NB4 (cell line): ENCODE data around the gene POLR2E.

Experiments
- DNase-seq: peaks from one replicate; pipeline ENCODE4 v3.0.0; 2010; ENCODE audit warnings: low read depth
- H3K4me3 ChIP-seq: one replicate; pipeline ENCODE4 v1.5.1; 2011; ENCODE audit warnings: mild to moderate bottlenecking, low read depth, low read length, moderate library complexity
- MYC ChIP-seq: IDR thresholded peaks from 2 replicates; pipeline ENCODE4 v1.6.1; 2011; ENCODE audit warnings: low read depth, low read length
- POLR2A ChIP-seq: IDR thresholded peaks from 2 replicates; pipeline ENCODE4 v1.6.1; 2011; ENCODE audit warnings: mild to moderate bottlenecking; ENCODE audit not compliant: insufficient read length; ENCODE audit errors: extremely low read depth
- TF ChIP-seq, protein P1 (sequence below): IDR thresholded peaks from one replicate; pipeline ENCODE4 v1.5.1; 2012; ENCODE audit warnings: low read depth, low read length
- TF ChIP-seq, protein P2 (sequence below): IDR thresholded peaks from 2 replicates; pipeline ENCODE4 v1.6.1; 2011; ENCODE audit warnings: low read depth, low read length

The POLR2E gene

DNA sequence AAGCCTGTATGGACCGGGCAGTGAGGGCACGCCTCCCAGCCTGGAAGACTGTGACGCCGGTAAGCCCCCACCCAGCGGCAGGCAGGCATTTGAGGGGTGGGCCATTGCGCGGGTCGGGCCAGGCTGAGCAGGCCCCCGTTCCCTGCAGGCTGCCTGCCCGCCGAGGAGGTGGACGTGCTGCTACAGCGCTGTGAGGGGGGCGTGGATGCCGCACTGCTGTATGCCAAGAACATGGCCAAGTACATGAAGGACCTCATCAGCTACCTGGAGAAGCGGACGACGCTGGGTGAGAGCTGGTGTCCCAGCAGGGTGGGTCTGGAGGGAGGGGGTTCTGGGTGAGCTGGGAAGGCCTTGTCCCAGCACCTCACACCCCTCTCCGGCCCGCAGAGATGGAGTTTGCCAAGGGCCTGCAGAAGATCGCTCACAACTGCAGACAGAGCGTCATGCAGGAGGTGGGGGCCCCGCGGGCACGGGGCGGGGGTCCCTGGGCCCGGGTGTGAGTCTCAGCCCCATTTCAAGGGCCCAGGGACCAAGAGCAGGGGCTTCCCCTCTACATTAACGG is 21.1 kb downstream of the POLR2E start:
- DNase-seq, result no peak
- TF ChIP-seq MYC, result no peak
- TF ChIP-seq, protein P1, sequence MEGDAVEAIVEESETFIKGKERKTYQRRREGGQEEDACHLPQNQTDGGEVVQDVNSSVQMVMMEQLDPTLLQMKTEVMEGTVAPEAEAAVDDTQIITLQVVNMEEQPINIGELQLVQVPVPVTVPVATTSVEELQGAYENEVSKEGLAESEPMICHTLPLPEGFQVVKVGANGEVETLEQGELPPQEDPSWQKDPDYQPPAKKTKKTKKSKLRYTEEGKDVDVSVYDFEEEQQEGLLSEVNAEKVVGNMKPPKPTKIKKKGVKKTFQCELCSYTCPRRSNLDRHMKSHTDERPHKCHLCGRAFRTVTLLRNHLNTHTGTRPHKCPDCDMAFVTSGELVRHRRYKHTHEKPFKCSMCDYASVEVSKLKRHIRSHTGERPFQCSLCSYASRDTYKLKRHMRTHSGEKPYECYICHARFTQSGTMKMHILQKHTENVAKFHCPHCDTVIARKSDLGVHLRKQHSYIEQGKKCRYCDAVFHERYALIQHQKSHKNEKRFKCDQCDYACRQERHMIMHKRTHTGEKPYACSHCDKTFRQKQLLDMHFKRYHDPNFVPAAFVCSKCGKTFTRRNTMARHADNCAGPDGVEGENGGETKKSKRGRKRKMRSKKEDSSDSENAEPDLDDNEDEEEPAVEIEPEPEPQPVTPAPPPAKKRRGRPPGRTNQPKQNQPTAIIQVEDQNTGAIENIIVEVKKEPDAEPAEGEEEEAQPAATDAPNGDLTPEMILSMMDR, result no peak
- TF ChIP-seq POLR2A, result no peak
- TF ChIP-seq, protein P2, sequence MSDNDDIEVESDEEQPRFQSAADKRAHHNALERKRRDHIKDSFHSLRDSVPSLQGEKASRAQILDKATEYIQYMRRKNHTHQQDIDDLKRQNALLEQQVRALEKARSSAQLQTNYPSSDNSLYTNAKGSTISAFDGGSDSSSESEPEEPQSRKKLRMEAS, result no peak
- no peak overlapping the region for H3K4me3 ChIP-seq

DNA sequence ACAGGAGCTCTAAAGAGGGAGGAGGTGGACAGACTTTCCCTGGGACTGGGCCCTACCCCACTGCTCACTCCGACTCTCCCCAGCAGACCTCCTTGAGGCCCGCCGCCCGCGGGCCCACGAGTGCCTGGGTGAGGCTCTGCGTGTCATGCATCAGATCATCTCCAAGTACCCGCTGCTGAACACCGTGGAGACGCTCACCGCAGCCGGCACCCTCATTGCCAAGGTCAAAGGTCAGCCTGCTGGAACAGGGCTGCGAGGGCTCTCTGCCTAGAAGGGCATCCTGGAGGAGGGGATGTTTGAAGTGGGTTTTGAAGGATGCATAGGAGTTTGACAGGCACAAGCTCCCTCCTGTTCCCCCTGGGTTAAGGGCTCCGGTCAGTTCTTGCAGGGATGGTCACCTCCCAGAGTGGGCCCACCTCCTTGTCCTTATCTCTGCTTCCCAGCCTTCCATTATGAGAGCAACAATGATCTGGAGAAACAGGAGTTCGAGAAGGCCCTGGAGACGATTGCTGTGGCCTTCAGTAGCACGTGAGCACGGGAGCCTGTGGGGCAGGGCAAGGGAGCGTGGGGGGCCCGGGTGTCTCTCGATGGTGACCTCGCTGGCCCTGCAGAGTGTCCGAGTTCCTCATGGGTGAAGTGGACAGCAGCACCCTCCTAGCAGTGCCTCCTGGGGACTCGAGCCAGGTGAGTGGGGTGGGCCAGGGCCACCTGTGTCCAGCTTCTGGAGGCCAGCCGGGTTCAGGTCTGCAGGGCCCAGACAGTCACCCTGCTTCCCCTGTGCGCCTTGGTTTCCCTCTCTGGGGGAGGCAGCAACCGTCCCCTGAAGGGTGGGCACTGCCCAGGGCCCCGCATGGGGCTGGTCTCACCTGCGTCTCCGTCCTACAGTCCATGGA is 21.9 kb downstream of the POLR2E start:
- TF ChIP-seq, protein P1, result no peak
- TF ChIP-seq MYC, result no peak
- TF ChIP-seq, protein P2, result no peak
- TF ChIP-seq POLR2A, result no peak
- no peak overlapping the region for H3K4me3 ChIP-seq
- no peak for DNase-seq

DNA sequence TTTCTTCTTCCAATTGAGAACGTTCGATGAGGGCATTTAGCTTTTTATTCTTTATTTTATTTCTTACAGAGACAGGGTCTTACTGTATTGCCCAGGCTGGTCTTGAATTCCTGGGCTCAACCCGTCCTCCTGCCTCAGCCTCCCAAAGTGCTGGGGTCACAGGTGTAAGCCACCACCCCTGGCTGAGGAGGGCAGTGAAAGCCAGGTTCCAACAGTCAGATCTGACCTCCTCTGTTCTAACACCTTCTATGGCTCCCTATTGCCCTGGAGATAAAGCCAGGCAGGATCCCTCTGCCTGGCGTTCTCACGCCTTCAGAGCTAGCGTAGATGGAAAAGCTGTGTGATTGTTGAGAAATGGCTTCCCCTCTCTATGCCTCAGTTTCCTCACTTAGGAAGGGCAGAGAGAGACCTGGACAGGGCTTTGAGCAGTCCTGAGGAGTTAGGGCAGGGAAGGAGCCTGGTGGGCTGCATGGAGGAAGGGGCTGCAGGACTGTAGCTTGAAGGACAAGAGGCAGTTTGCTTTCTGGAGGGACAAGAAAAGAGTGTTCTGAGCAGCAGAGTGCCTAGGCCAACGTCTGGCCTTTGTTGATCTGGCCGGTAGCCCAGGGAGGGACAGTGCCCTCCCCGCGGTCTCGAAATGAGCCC is 22.7 kb downstream of the POLR2E start:
- TF ChIP-seq, protein P2, result no peak
- TF ChIP-seq, protein P1, result no peak
- no peak for TF ChIP-seq MYC
- no peak for TF ChIP-seq POLR2A
- no peak for DNase-seq
- no peak overlapping the region for H3K4me3 ChIP-seq

DNA sequence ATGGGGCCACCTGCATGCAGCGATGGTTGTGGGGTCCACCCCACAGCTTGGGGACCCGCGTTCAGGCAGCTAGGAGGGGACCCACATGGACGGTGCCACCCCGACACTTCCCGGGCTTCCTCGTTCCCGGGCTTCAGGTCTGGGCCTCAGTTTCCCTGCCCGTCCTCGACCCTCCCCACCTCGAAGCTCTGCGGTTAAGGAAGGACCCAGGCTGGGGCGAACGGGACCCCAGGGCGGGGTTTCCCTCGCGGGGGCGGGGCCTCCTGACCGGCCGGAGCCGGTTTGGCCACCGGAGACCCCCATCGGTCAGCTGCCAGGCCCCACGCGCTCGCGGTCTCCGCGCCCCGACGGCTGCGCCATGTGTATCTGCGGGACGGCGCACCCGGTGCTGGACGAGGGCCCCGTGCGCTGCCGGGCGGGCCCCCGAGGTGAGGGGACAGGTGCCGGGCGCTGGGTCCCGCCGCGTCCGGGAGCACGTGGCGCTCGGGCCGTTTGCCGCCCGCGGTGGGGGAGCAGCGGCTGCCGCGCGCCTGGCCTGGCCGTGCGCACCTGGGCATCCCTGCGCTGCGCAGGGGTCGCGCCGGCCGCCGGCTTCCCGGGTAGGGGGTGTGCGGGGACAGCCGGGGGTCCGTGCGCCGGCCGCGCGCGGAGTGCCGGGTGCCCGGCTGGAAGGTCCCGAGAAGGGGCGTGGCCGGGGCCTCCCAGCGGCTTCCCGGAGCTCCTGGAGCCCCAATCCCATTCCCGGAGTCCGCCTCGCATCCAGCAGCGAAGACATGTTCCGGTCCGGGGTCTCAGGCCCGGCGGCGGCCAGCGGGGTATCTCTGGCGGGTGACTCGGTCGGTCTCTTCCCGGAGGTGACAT is 24.0 kb downstream of the POLR2E start:
- TF ChIP-seq, protein P2, result no peak
- no peak for TF ChIP-seq MYC
- TF ChIP-seq POLR2A, result no peak
- TF ChIP-seq, protein P1, result no peak
- H3K4me3 ChIP-seq, result no peak overlapping the region
- DNase-seq, result no peak

DNA sequence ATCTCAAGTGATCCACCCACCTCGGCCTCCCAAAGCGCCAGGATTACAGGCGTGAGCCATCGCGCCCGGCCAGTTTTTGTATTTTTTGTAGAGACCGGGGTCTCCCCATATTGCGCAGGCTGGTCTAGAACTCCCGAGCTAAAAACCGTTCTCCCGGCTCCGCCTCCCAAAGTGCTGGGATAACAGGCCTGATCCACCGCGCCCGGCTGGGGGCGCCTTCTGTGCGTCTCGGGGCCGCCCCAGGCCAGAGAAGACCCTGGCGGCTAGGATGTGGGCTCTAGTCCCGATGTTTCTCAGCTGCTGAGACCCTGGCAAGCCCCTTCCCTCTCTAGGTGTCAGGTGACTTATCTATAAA is 24.6 kb downstream of the POLR2E start:
- no peak for DNase-seq
- TF ChIP-seq, protein P2, result no peak
- TF ChIP-seq, protein P1, result no peak
- TF ChIP-seq POLR2A (no peak), MYC (no peak)
- no peak overlapping the region for H3K4me3 ChIP-seq
